GM12875 (cell line): ENCODE measurements around the gene UCK2.
"Not testable (repeated sequence)": the region's sequence is repeated elsewhere in the genome, so short reads cannot be mapped to it uniquely, and the experiment has no call there.

Experiments used
- H3K4me3 ChIP-seq: one replicate; pipeline ENCODE4 v1.5.1; 2011; ENCODE audit warnings: low read depth, low read length, control low read depth
- TF ChIP-seq, protein P1 (sequence below): IDR thresholded peaks from 2 replicates; pipeline ENCODE4 v1.5.1; 2011; ENCODE audit warnings: low read depth, mild to moderate bottlenecking, control low read depth, inconsistent platforms, low read length, moderate library complexity, borderline replicate concordance; ENCODE audit not compliant: insufficient read depth

UCK2 gene

DNA sequence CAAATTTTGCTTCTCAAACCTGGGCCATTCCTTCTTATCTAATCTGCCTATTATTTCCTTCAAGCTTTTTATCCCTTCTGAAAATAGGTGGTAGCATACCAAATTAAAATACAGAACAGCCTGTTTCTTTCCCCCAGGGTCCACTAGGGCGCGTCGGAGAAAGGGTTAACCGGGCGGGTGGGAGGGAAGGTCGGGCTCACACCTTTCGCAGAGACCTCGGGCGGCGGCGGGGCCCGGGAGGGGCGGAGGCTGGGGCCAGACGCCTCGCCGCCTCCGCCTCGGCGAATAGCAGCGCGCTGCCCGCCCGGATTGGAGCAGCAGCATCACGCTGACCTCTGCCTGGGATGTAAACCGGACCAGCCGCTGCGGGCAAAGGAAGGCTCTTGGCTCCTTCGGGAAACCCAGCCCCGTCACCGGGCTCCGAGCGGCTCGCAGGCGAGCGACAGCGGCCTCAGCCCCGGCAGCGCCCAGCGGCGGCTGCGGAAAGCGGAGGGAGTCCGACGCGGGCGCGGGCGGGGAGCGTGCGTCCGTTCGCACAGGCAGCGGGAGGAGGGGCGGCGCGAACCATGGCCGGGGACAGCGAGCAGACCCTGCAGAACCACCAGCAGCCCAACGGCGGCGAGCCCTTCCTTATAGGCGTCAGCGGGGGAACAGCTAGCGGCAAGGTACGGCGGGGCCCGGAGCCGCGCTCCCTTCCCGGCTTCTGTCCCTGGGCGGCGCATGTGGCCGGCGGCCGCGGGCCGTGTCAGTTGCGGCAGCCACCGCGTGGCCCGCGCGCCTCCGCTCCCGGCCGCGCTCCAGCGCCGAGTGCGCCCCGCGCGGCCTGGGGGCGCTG, at the start of gene UCK2:
TSS of gene UCK2 (plus strand) at position 347 of the 835 bp plus-strand sequence. CDS start at position 567, 220 bp downstream.
- H3K4me3 ChIP-seq = peak within 1 kb of the TSS; percentile 99
- TF ChIP-seq, protein P1, sequence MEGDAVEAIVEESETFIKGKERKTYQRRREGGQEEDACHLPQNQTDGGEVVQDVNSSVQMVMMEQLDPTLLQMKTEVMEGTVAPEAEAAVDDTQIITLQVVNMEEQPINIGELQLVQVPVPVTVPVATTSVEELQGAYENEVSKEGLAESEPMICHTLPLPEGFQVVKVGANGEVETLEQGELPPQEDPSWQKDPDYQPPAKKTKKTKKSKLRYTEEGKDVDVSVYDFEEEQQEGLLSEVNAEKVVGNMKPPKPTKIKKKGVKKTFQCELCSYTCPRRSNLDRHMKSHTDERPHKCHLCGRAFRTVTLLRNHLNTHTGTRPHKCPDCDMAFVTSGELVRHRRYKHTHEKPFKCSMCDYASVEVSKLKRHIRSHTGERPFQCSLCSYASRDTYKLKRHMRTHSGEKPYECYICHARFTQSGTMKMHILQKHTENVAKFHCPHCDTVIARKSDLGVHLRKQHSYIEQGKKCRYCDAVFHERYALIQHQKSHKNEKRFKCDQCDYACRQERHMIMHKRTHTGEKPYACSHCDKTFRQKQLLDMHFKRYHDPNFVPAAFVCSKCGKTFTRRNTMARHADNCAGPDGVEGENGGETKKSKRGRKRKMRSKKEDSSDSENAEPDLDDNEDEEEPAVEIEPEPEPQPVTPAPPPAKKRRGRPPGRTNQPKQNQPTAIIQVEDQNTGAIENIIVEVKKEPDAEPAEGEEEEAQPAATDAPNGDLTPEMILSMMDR = no peak; the same call in 1 of the 2 replicates

DNA sequence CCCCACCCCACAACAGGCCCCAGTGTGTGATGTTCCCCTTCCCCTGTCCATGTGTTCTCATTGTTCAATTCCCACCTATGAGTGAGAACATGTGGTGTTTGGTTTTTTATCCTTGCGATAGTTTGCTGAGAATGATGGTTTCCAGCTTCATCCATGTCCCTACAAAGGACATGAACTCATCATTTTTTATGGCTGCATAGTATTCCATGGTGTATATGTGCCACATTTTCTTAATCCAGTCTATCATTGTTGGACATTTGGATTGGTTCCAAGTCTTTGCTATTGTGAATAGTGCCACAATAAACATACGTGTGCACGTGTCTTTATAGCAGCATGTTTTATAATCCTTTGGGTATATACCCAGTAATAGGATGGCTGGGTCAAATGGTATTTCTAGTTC, 49.2 kb upstream of the UCK2 start:
- H3K4me3 ChIP-seq = not testable (repeated sequence)

DNA sequence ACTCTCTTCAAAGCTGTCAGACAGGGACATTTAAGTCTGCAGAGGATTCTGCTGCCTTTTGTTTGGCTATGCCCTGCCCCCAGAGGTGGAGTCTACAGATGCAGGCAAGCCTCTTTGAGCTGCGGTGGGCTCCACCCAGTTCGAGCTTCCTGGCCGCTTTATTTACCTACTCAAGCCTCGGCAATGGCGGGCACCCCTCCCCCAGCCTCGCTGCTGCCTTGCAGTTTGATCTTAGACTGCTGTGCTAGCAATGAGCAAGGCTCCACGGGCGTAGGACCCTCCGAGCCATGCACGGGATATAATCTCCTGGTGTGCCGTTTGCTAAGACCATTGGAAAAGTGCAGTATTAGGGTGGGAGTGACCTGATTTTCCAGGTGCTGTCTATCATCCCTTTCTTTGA, 43.9 kb upstream of the UCK2 start:
- not testable (repeated sequence) for H3K4me3 ChIP-seq

DNA sequence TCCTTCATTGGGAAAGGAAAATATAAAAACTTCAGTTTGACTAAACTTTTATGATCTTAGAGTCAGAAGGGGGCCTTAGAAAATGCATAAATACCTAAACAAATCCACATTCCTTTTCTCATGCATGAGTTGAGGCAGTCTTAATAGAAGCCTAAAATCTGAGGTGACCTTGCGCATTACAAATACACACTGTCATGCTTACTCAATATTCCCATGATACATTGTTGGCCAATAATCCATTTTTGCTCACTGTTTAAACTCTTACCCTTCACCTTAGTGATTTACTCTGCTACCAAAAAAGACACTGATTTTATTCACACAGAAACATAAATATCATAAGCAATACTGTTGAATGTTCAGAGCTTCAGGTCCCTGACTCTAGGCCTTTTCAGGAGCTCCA, 39.7 kb upstream of the UCK2 start:
- TF ChIP-seq, protein P1 = no peak
- no peak overlapping the region for H3K4me3 ChIP-seq

DNA sequence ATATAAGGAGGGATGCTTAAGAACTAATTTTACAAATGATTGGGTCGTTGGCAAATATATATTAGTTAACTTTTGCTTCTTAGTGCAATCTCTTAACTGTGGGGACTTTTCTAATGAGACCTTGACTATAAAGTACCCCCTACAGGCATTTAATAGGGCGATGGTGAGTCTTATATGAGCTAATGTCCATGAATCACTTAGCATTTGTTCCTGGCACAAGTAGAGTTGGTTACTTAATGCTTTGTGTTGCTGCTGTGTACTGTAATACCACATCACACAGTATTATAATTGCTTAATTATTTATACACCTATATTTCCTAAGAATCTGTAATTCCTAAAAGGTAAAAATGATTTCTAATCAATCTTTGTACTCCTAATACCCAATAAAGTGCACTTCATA, 33.5 kb upstream of the UCK2 start:
- TF ChIP-seq, protein P1 = no peak
- no peak overlapping the region for H3K4me3 ChIP-seq

DNA sequence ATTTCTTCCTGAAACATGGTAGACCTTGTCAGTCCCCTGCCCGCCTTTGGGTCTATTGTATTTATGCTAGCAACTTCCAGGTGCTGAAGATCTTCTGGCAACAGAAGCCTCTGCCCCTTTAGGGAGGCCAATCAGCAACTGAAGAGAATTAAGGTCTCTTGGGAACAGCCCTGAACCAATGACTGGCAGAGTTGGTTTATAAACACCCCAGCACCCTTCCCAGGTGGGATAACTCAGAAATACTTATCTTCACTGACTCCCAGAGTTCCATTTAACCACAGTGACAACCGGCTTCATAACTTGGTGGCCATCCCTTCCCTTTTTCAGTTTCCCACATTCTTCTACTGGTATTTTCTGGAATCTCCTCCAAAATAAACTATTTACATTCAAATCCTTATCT, 31.5 kb upstream of the UCK2 start:
- H3K4me3 ChIP-seq = no peak overlapping the region
- TF ChIP-seq, protein P1 = no peak

DNA sequence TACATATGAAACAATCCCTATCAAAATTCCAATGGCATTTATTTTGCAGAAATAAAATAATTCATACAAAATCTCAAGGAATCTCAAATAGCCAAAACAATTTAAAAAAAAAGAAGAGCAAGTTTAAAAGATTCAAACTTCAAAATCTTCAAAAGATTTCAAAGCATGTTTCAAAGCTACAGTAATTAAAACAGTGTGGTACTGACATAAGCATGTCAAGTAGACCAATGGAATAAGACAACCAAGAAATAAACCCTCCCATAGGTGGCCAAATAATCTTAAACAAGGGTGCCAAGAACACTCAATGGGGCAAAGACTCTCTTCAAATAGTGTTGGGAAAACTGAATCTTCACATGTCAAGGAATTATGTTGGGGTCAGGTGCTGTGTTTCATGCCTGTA, 28.0 kb upstream of the UCK2 start:
- TF ChIP-seq, protein P1 = no peak
- H3K4me3 ChIP-seq = no peak overlapping the region

DNA sequence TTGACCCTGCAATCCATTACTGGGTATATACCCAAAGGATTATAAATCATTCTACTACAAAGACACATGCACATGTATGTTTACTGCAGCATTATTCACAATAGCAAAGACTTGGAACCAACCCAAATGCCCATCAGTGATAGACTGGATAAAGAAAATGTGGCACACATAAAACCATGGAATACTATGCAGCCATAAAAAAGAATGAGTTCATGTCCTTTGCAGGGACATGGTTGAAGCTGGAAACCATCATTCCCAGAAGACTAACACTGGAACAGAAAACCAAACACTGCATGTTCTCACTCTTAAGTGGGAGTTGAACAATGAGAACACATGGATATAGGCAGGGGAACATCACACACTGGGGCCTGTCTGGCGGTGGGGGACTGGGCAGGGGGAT, 22.9 kb upstream of the UCK2 start:
- not testable (repeated sequence) for H3K4me3 ChIP-seq

DNA sequence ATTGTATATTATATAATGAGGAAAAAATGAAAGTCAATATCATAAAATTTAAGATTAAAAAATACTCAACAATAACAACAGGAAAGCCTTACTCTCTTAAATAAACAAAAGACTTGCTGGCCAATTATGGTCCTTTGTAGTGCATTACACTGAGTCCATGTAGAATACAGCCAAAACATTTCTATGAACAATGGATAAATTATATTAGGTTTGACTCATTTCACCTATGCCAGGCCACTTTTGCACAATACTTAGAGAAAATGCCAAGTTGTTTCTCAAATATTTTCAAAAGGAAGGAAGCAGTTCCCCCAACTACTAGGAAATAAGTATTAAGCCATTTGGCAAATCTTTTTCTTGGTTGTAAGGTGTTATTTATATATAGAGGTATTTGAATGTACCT, 19.8 kb upstream of the UCK2 start:
- H3K4me3 ChIP-seq = no peak overlapping the region
- TF ChIP-seq, protein P1 = no peak
